A549 (cell line): ENCODE data around the gene UHRF1.

Experiments
- CBX8 ChIP-seq: fragments of 200-600 bp; sonication (generic); IDR thresholded peaks from 2 replicates; pipeline ENCODE4 v1.6.1; 2016
- EHMT2 ChIP-seq: fragments of 200-600 bp; sonication (generic); IDR thresholded peaks from 2 replicates; pipeline ENCODE4 v1.6.1; 2016; ENCODE audit warnings: antibody characterized with exemption, low read depth, mild to moderate bottlenecking, moderate library complexity
- ESRRA ChIP-seq: fragments of 150-350 bp; IDR thresholded peaks from 2 replicates; pipeline ENCODE4 v1.6.1; 2014; ENCODE audit warnings: mild to moderate bottlenecking, low read length, borderline replicate concordance
- HOXA7 ChIP-seq: fragments of 250-450 bp; sonication (Bioruptor Pico); IDR thresholded peaks from 2 replicates; pipeline ENCODE4 v1.5.0; 2020; ENCODE audit warnings: mild to moderate bottlenecking, moderate library complexity
- HOXB13 ChIP-seq: fragments of 250-450 bp; sonication (Bioruptor Pico); IDR thresholded peaks from 2 replicates; pipeline ENCODE4 v1.5.0; 2020; ENCODE audit warnings: low read depth, mild to moderate bottlenecking, moderate library complexity
- POLR2A ChIP-seq: IDR thresholded peaks from 2 replicates; pipeline ENCODE4 v1.6.1; 2012; ENCODE audit warnings: mild to moderate bottlenecking, low read length
- SMC3 ChIP-seq: fragments of >200 bp; sonication (Bioruptor Twin); formaldehyde crosslinking; IDR thresholded peaks from 3 replicates; pipeline ENCODE4 v1.6.1; 2018; ENCODE audit warnings: inconsistent platforms
- TF ChIP-seq, protein P1 (sequence below): fragments of >200 bp; sonication (Bioruptor Twin); formaldehyde crosslinking; IDR thresholded peaks from 3 replicates; pipeline ENCODE4 v1.5.1; 2016
- TF ChIP-seq, protein P2 (sequence below): fragments of 450-650 bp; IDR thresholded peaks from 2 replicates; pipeline ENCODE4 v1.6.1; 2014; ENCODE audit warnings: antibody characterized with exemption

- TF ChIP-seq ESRRA (no peak), HOXA7 (CRISPR knock-in tag) (no peak), SMC3 (no peak), HOXB13 (CRISPR knock-in tag) (no peak), CBX8 (no peak), EHMT2 (no peak), POLR2A (no peak)
- TF ChIP-seq, protein P1, sequence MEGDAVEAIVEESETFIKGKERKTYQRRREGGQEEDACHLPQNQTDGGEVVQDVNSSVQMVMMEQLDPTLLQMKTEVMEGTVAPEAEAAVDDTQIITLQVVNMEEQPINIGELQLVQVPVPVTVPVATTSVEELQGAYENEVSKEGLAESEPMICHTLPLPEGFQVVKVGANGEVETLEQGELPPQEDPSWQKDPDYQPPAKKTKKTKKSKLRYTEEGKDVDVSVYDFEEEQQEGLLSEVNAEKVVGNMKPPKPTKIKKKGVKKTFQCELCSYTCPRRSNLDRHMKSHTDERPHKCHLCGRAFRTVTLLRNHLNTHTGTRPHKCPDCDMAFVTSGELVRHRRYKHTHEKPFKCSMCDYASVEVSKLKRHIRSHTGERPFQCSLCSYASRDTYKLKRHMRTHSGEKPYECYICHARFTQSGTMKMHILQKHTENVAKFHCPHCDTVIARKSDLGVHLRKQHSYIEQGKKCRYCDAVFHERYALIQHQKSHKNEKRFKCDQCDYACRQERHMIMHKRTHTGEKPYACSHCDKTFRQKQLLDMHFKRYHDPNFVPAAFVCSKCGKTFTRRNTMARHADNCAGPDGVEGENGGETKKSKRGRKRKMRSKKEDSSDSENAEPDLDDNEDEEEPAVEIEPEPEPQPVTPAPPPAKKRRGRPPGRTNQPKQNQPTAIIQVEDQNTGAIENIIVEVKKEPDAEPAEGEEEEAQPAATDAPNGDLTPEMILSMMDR = no peak
- TF ChIP-seq, protein P2, sequence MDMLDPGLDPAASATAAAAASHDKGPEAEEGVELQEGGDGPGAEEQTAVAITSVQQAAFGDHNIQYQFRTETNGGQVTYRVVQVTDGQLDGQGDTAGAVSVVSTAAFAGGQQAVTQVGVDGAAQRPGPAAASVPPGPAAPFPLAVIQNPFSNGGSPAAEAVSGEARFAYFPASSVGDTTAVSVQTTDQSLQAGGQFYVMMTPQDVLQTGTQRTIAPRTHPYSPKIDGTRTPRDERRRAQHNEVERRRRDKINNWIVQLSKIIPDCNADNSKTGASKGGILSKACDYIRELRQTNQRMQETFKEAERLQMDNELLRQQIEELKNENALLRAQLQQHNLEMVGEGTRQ = no peak
Measured at GRCh38 chr19:4966591-4966990, 57.3 kb downstream of the UHRF1 start.
